Activated CD8-positive, alpha-beta memory T cell treated with anti-CD3 and anti-CD28 coated beads, Interleukin-2, amount 50 U/mL, for 4 hours (primary cell): Measurements from ENCODE around the gene ARMC9.
"Not testable (repeated sequence)": the region's sequence is repeated elsewhere in the genome, so short reads cannot be mapped to it uniquely, and the experiment has no call there.

ENCODE experiments used
- DNase-seq: peaks from one replicate; pipeline ENCODE4 v3.0.0-alpha.2; 2020

ARMC9 gene

GRCh38 chr2:231246171-231246842 lies 47.9 kb downstream of the ARMC9 start:
- DNase-seq: no peak

GRCh38 chr2:231250146-231250545 lies 51.7 kb downstream of the ARMC9 start:
- DNase-seq: no peak

GRCh38 chr2:231250698-231251097 lies 52.3 kb downstream of the ARMC9 start:
- DNase-seq: no peak

- DNase-seq: not testable (repeated sequence)
Measured at GRCh38 chr2:231253292-231253691, 54.9 kb downstream of the ARMC9 start.

- no peak for DNase-seq
Measured at GRCh38 chr2:231256494-231256893, 58.1 kb downstream of the ARMC9 start.

- DNase-seq: no peak
Measured at GRCh38 chr2:231257763-231258162, 59.3 kb downstream of the ARMC9 start.

GRCh38 chr2:231258701-231259100 lies 60.3 kb downstream of the ARMC9 start:
- no peak for DNase-seq

GRCh38 chr2:231259104-231259503 lies 60.7 kb downstream of the ARMC9 start:
- no peak for DNase-seq

- no peak for DNase-seq
Measured at GRCh38 chr2:231260442-231261208, 62.2 kb downstream of the ARMC9 start.

GRCh38 chr2:231263118-231263831 lies 64.8 kb downstream of the ARMC9 start:
- DNase-seq: no peak

- DNase-seq: no peak
Measured at GRCh38 chr2:231270221-231271114, 72.0 kb downstream of the ARMC9 start.

- DNase-seq: no peak
Measured at GRCh38 chr2:231272991-231273390, 74.6 kb downstream of the ARMC9 start.

- no peak for DNase-seq
Measured at GRCh38 chr2:231276987-231277386, 78.6 kb downstream of the ARMC9 start.

- DNase-seq: no peak
Measured at GRCh38 chr2:231277962-231278361, 79.5 kb downstream of the ARMC9 start.

- DNase-seq: no peak
Measured at GRCh38 chr2:231278868-231279267, 80.4 kb downstream of the ARMC9 start.

- no peak for DNase-seq
Measured at GRCh38 chr2:231280846-231281245, 82.4 kb downstream of the ARMC9 start.

- no peak for DNase-seq
Measured at GRCh38 chr2:231284296-231284695, 85.9 kb downstream of the ARMC9 start.

GRCh38 chr2:231286964-231287363 lies 88.5 kb downstream of the ARMC9 start:
- no peak for DNase-seq

- no peak for DNase-seq
Measured at GRCh38 chr2:231287696-231288095, 89.3 kb downstream of the ARMC9 start.

- no peak for DNase-seq
Measured at GRCh38 chr2:231288590-231288989, 90.2 kb downstream of the ARMC9 start.

GRCh38 chr2:231290321-231291015 lies 92.0 kb downstream of the ARMC9 start:
- DNase-seq: no peak

GRCh38 chr2:231292472-231293134 lies 94.2 kb downstream of the ARMC9 start:
- DNase-seq: no peak
